GM12891 (cell line): ENCODE results near the gene VAV2.

ENCODE experiments used
- DNase-seq: peaks from one replicate; pipeline ENCODE4 v3.0.0; 2011; ENCODE audit warnings: low spot score; ENCODE audit not compliant: insufficient read length
- FAIRE-seq: peaks from 2 replicates; lab custom pipeline; 2011; peaks lifted over from hg19 to GRCh38; lab: Jason Lieb, UNC
- PAX5 ChIP-seq: IDR thresholded peaks from 2 replicates; pipeline ENCODE4 v1.6.1; 2011; ENCODE audit warnings: low read length, moderate library complexity, mild to moderate bottlenecking; ENCODE audit not compliant: insufficient read depth, severe bottlenecking
- POLR2A ChIP-seq: IDR thresholded peaks from 2 replicates; pipeline ENCODE4 v1.6.1; 2011; ENCODE audit warnings: low read depth, low read length, control low read depth
- POLR2AphosphoS5 ChIP-seq: IDR thresholded peaks from 2 replicates; pipeline ENCODE4 v1.6.1; 2011; ENCODE audit warnings: low read depth, low read length, control low read depth
- POU2F2 ChIP-seq: IDR thresholded peaks from 2 replicates; pipeline ENCODE4 v1.6.1; 2011; ENCODE audit warnings: low read depth, mild to moderate bottlenecking, control low read depth, low read length, moderate library complexity
- SPI1 ChIP-seq: IDR thresholded peaks from 2 replicates; pipeline ENCODE4 v1.6.1; 2011; ENCODE audit warnings: low read depth, low read length, control low read depth
- TAF1 ChIP-seq: IDR thresholded peaks from 2 replicates; pipeline ENCODE4 v1.6.1; 2011; ENCODE audit warnings: low read depth, low read length, control low read depth

The VAV2 gene

GRCh38 chr9:133969681-133970580 lies 22.2 kb downstream of the VAV2 start:
- no peak for FAIRE-seq
- TF ChIP-seq POLR2A (no peak), POU2F2 (no peak), POLR2AphosphoS5 (no peak), PAX5 (no peak), SPI1 (no peak), TAF1 (no peak)
- DNase-seq = no peak

GRCh38 chr9:133968966-133969617 lies 23.0 kb downstream of the VAV2 start:
- FAIRE-seq = no peak
- TF ChIP-seq TAF1 (no peak), POU2F2 (no peak), POLR2A (no peak), SPI1 (no peak), POLR2AphosphoS5 (no peak), PAX5 (no peak)
- DNase-seq = no peak

- DNase-seq = no peak
- no peak for FAIRE-seq
- TF ChIP-seq POLR2A (no peak), SPI1 (peak; percentile 45; the same call in 1 of the 2 replicates)
These were observed 23.7 kb downstream of the VAV2 start for GRCh38 chr9:133968428-133968827.

GRCh38 chr9:133967024-133967741 lies 24.9 kb downstream of the VAV2 start:
- TF ChIP-seq PAX5 = no peak
- TF ChIP-seq POU2F2 = no peak
- no peak for TF ChIP-seq TAF1
- no peak for TF ChIP-seq SPI1
- TF ChIP-seq POLR2AphosphoS5 = no peak
- TF ChIP-seq POLR2A = no peak
- FAIRE-seq (no peak), DNase-seq (no peak)

- TF ChIP-seq POLR2A (no peak), TAF1 (no peak), PAX5 (no peak), POU2F2 (no peak), SPI1 (no peak), POLR2AphosphoS5 (no peak)
- DNase-seq = no peak
- no peak for FAIRE-seq
These were observed 27.7 kb downstream of the VAV2 start for GRCh38 chr9:133964463-133964862.

GRCh38 chr9:133963166-133963565 lies 29.0 kb downstream of the VAV2 start:
- FAIRE-seq (no peak), DNase-seq (no peak)
- TF ChIP-seq POLR2A = no peak
- no peak for TF ChIP-seq PAX5
- TF ChIP-seq TAF1 = no peak
- TF ChIP-seq SPI1 = no peak
- no peak for TF ChIP-seq POU2F2
- no peak for TF ChIP-seq POLR2AphosphoS5

GRCh38 chr9:133962341-133962740 lies 29.8 kb downstream of the VAV2 start:
- no peak for DNase-seq
- no peak for FAIRE-seq
- no peak for TF ChIP-seq PAX5
- TF ChIP-seq POLR2AphosphoS5 = no peak
- no peak for TF ChIP-seq TAF1
- no peak for TF ChIP-seq POLR2A
- no peak for TF ChIP-seq SPI1
- no peak for TF ChIP-seq POU2F2

GRCh38 chr9:133961226-133962165 lies 30.6 kb downstream of the VAV2 start:
- TF ChIP-seq POU2F2 (no peak), PAX5 (no peak), TAF1 (no peak), POLR2A (no peak), SPI1 (no peak), POLR2AphosphoS5 (no peak)
- FAIRE-seq = peak; percentile 84
- DNase-seq = no peak
